GM21528 (cell line): ENCODE measurements around the gene RNU6-1.

Experiments
- ATAC-seq: cut with Tn5 transposase; IDR thresholded peaks from one replicate; pipeline ENCODE4 v1.9.1; 2021; ENCODE audit warnings: mild to moderate bottlenecking, moderate library complexity; ENCODE audit not compliant: unreplicated experiment, low FRiP score

The RNU6-1 gene

DNA sequence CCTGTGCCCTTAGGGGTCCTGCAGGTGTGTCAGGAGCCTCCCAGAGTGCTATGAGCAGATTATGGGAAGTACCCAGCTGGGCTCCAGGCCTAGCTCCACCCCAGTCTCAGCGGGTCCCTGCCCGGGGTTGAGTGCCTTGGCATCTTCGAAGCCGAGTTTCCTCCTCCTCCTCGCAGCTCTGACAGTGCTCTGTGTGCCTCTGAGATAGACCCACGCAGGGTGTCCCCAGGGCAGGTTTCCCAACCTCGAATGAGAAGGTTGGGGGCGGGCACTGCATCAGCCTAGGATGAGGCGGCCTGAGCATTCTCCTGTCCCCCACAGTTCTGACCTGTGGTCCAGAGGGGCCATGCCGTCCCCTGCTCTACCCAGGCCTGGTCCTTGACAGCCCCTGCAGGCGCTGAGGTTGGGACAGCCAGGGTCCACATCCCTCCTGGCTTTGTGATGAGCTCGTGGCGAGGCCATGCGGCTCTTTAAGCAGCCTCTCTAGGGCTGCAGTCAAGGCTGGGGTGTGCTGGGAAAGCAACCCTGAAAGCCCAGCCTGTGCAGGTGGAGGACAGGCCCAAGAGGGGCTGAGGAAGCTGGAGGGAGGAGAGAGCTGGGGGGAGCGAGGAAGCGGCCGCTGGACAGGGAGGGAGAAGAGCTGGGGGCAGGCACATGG lies 34.7 kb downstream of the RNU6-1 start:
- no peak for ATAC-seq

DNA sequence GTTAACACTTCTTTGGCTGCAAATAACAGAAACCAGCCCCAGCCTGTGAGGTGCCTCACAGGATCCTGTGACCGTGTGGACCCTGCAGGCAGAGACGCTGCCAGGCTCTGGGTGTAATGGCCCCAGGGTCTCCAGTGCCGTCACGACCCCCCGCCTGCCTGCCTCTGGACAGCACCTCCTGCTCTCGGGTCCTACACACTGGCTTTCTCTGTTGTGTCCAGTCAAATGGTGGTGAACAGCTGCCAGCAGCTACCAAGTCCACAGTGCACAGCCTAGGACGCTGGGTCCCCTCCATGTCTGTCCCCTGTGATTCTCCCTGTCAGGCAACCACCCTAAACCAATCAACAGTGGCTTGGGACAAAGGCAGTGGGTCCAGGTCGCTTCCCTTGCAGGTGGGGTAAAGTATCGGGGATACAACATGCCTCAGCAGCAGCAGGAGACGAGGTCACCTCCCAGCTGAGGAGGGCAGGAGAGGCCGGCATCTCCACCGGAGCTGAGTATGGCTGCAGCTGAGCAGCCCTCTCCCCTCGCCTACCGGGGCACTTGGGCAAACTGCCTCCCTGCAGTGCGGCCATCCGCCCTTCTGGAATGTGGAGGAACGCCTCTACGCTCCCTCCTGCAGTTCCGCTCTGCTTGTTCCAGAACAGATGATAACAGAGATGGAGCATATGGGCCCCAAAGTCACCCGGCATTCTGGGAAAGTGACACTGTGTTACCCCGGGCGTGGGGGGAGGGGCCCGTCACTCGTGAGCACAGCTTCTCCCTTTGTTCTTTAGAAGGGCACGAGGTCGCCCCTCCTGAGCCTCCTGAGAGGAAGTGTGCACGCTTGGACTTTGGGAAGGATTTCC lies 35.6 kb downstream of the RNU6-1 start:
- ATAC-seq, result no peak

GRCh38 chr15:67803299-67803698 lies 36.5 kb downstream of the RNU6-1 start:
- no peak for ATAC-seq

GRCh38 chr15:67801926-67802914 lies 37.6 kb downstream of the RNU6-1 start:
- ATAC-seq, result no peak

GRCh38 chr15:67801142-67801541 lies 38.7 kb downstream of the RNU6-1 start:
- ATAC-seq, result no peak

DNA sequence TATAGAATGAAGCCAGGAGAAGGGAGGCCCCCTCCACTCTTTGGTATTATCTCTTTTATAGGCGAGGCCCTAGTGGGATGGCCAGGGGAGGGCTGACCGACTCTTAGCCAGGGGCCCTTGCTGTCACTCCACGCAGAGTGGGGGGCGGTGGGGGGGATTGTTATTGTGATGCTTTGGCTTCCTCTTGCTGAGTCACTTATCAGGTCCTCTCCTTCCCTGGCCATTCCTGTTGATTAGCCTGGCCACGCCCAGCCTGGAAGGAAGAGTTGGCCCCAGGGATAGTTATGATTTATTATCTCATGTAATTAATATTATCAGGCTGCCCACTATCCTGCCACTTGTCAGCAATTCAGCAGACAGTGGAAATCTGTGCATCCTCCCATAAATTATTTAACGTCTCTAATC lies 40.0 kb downstream of the RNU6-1 start:
- ATAC-seq, result no peak

DNA sequence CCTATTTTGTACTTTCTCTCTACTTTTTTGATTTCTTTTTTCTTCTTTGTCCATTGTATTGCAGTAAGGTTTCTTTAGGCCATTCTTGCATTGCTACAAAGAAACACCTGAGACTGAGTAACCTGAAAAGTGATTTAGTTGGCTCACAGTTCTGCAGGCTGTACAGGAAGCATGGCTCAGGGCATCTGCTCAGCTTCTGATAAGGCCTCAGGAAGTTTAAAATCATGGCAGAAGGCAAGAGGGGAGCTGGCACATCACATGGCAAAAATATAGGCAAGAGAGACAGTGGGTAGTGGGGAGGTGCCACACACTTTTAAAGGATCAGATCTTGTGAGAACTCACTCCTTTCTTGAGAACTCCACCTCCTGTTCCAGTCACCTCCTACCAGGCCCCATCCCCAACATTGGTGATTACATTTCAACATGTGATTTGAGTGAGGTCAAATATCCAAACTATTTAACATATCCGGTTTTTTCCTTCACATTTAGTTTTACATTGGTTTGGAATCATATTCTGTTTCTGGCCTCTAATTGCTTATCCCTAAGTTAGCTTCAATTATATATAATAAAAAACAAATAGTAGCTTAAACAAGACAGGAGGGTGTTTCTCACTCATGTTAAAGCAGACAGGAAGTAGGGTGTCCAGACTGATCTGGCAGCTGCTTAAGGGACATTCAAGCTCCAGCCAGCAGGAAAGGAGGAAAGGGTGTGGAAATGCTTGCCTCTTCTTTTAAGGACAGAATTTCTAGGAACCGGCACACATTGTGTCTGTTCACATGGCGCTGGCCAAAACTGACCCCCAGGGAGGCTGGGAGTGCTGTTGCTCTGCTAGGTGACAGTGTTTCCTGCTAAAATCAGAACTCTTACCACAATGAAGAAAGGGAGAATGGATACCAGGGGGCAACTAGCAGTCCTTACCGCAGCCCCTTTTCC lies 43.4 kb downstream of the RNU6-1 start:
- no peak for ATAC-seq

DNA sequence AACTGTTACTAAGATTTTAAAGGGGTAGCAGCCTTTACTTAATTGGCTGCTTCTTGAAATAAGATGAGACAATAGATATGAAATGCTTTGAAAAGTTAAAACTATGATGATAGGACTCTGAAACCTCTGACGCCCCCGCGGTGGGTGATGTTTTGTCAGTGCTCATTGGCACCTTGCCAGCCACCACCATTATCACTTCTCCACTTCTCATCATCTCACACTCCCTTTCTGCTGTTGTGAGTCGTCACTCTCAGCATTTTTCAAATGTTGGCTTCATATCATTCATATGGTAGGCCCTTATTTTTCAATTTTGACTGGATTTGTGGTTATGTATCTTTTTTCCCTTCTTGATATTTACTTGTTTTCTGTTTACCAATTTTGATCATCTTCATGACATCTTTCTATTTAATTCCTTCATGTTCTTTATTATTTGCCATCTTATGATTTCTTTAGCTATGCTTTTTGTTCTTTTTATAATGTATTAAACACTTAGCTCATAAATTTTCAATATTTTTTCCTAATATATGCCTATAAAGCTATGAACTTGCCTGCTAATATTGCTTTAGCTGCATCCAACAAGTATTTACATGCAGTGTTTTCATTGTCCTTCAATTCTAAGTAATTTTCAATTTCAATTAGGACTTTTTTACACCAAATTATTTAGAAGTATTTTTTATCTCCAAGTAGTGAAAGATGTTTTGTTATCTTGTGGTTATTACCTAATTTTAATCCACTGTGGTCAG lies 44.8 kb downstream of the RNU6-1 start:
- no peak for ATAC-seq

- no peak for ATAC-seq
Measured at GRCh38 chr15:67792250-67792942, 47.4 kb downstream of the RNU6-1 start.

DNA sequence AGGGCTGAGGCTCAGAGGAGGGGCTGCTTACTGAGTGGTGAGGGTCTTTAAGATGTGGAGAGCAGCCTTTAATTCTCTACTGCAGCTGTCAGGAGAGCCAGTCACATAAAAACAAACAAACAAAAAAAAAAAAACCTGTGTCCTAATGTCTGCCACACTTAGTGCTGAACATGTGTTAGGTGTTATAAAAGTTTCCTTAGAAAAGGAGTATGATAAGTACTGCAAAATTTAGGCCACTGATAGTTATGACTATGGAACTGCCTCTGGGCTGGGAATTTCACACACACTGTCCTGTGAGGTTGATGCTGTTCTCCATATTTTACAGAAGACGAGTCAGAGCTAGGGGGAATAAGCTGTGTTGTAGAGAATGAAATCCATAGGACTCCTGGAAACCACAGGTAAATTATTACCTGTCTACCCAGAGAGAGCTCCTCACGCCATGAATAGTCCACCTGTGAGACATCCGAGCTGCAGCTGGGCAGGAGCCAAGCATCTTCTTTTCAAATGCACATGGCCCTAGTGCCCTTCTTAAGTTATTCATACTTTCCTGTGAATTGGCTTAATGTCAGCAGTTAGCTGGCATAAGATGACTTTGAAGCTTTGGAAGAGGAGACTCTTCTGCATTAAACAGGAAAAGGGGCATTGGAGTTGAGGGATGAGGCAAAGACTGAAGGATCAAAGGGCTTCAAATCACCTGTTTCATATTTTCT lies 49.1 kb downstream of the RNU6-1 start:
- no peak for ATAC-seq
